OCI-LY3 (cell line): ENCODE measurements around the gene TNFRSF9.

ENCODE experiments used
- H2AFZ ChIP-seq: fragments of 200-600, 300-600 bp; shearing (Covaris generic); 2 replicates; pipeline ENCODE4 v1.6.0; 2014; ENCODE audit warnings: antibody characterized with exemption, low read depth, low read length
- H3K27ac ChIP-seq: fragments of 200-600, 300-600 bp; sonication (generic); 2 replicates; pipeline ENCODE4 v1.5.1; 2014; ENCODE audit warnings: mild to moderate bottlenecking, low read length, moderate library complexity, mixed read lengths
- H3K27me3 ChIP-seq: fragments of 200-600, 300-600 bp; sonication (generic); 2 replicates; pipeline ENCODE4 v1.6.1; 2014; ENCODE audit warnings: low read depth, low read length, mixed read lengths
- H3K36me3 ChIP-seq: fragments of 200-600, 300-600 bp; sonication (generic); replicated peaks from 2 replicates; pipeline ENCODE3; 2014; ENCODE audit warnings: low read depth, low read length, mixed read lengths
- H3K4me1 ChIP-seq: fragments of 300-600, 200-600 bp; sonication (generic); 2 replicates; pipeline ENCODE4 v1.6.1; 2014; ENCODE audit warnings: low read length, mixed read lengths
- H3K4me2 ChIP-seq: fragments of 200-600, 300-600 bp; sonication (generic); 2 replicates; pipeline ENCODE4 v1.6.1; 2014; ENCODE audit warnings: low read length, mixed read lengths
- H3K4me3 ChIP-seq: fragments of 300-600, 200-600 bp; sonication (generic); 2 replicates; pipeline ENCODE4 v1.5.1; 2014; ENCODE audit warnings: antibody characterized with exemption, mild to moderate bottlenecking, low read length, moderate library complexity
- H3K79me2 ChIP-seq: fragments of 300-600, 200-600 bp; shearing (Covaris generic); 2 replicates; pipeline ENCODE4 v1.6.1; 2014; ENCODE audit warnings: mild to moderate bottlenecking, low read length, mixed read lengths
- H3K9ac ChIP-seq: fragments of 300-600, 200-600 bp; shearing (Covaris generic); 2 replicates; pipeline ENCODE4 v1.6.0; 2014; ENCODE audit warnings: mild to moderate bottlenecking, low read length, moderate library complexity
- H3K9me3 ChIP-seq: fragments of 200-600, 300-600 bp; shearing (Covaris generic); 2 replicates; pipeline ENCODE4 v1.6.1; 2014; ENCODE audit warnings: low read length, mixed read lengths; ENCODE audit not compliant: insufficient read depth
- H4K20me1 ChIP-seq: fragments of 200-600, 300-600 bp; sonication (generic); 2 replicates; pipeline ENCODE4 v1.6.1; 2016; ENCODE audit warnings: low read length, mixed read lengths; ENCODE audit not compliant: insufficient read depth
- EZH2phosphoT487 ChIP-seq: fragments of 200-600 bp; shearing (Covaris generic); IDR thresholded peaks from 2 replicates; pipeline ENCODE4 v1.6.1; 2018; ENCODE audit warnings: antibody characterized with exemption, mixed run types, low read depth
- TF ChIP-seq, protein P1 (sequence below): fragments of 200-600, 300-600 bp; sonication (generic); IDR thresholded peaks from 2 replicates; pipeline ENCODE4 v1.5.1; 2014; ENCODE audit warnings: antibody characterized with exemption, low read length, low read depth

TNFRSF9 gene

DNA sequence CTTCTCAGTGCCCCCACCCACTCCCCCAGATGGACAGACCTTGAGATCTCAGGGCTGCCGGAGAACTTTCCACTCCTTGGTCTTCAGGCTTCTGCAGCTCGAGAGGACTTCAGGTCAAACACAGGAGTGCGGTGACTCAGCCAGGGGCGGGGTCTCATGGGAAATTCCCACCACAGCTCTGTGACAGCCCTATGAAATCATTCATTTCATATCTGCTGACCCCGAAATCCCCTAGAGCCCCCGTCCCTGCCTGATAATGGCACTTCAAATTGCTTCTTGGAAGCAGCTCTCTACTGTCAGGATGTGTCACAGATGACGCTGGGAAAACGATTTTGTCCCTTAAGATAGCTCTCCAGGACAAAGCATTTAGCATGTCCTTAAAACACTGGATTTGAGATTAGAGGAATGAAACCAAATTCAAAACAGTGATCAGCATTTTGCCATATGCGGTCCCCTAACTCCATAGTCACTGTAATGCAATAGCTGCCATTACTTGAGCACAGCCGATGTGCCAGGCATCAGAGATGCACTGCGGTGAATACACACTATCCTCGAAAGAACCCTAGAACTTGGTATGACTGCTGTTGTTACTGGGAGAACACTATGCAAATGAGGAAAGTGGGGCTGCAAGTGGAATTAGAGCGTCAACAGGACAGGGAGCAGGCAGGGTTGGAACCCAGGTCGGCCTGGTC lies at the start of gene TNFRSF9:
Gene TNFRSF9, minus strand, starts transcription at position 95 of the 692 bp plus-strand sequence. CDS start 845 bp downstream, outside the sequence.
- Histone ChIP-seq H4K20me1 (no peaks in the 10 kb centered on the region), H3K4me3 (no peak within 1 kb of the TSS), H2AFZ (no peak within 1 kb of the TSS), H3K27ac (no peak within 1 kb of the TSS), H3K9me3 (no peaks in the 10 kb centered on the region), H3K36me3 (no peaks in the 10 kb centered on the region), H3K79me2 (no peaks in the 10 kb centered on the region), H3K27me3 (no peaks in the 10 kb centered on the region), H3K9ac (no peak within 1 kb of the TSS), H3K4me2 (peak within 1 kb of the TSS; percentile 26), H3K4me1 (peaks cover 8% of the 10 kb centered on the region; the same call in 1 of the 2 replicates)
- TF ChIP-seq EZH2phosphoT487, result no peak
- TF ChIP-seq, protein P1, sequence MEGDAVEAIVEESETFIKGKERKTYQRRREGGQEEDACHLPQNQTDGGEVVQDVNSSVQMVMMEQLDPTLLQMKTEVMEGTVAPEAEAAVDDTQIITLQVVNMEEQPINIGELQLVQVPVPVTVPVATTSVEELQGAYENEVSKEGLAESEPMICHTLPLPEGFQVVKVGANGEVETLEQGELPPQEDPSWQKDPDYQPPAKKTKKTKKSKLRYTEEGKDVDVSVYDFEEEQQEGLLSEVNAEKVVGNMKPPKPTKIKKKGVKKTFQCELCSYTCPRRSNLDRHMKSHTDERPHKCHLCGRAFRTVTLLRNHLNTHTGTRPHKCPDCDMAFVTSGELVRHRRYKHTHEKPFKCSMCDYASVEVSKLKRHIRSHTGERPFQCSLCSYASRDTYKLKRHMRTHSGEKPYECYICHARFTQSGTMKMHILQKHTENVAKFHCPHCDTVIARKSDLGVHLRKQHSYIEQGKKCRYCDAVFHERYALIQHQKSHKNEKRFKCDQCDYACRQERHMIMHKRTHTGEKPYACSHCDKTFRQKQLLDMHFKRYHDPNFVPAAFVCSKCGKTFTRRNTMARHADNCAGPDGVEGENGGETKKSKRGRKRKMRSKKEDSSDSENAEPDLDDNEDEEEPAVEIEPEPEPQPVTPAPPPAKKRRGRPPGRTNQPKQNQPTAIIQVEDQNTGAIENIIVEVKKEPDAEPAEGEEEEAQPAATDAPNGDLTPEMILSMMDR, result no peak

DNA sequence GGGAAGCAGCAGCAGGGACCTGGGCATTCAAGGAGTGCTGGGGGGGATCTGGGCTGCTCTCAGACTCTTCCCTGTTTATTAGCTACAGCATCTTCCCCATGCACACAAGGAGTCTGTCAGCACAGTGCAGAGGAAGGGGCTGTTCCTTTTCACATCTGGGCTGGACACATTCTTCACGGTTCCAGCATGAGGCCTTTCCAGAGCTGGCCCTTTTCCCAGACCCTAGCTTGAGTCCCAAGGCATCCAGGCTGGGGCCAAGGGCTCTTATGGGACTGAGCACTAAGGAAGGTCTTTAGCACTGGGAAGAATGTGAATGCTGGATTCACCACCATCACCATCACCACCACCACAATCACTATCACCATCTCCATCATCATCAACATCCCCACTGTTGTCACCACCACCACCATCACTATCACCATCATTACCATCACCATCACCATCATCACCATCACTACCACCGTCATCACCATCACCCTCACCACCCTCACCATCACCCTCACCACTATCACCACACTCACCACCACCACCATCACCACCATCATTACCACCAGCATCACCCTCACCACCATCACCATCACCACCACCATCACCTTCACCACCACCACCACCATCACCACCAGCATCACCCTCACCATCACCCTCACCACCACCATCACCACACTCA lies 49.3 kb upstream of the TNFRSF9 start:
- no peak overlapping the region for H3K4me3 ChIP-seq
- no peaks in the 10 kb centered on the region for H3K27me3 ChIP-seq
- no peaks in the 10 kb centered on the region for H4K20me1 ChIP-seq
- TF ChIP-seq EZH2phosphoT487, result no peak
- TF ChIP-seq, protein P1, result no peak
- H3K36me3 ChIP-seq, result peaks cover 7% of the 10 kb centered on the region
- H3K9me3 ChIP-seq, result no peaks in the 10 kb centered on the region
- no peak overlapping the region for H3K9ac ChIP-seq
- H3K79me2 ChIP-seq, result no peaks in the 10 kb centered on the region
- no peak overlapping the region for H3K4me2 ChIP-seq
- H3K27ac ChIP-seq, result no peak overlapping the region
- H2AFZ ChIP-seq, result no peak overlapping the region
- H3K4me1 ChIP-seq, result peaks cover 4% of the 10 kb centered on the region

DNA sequence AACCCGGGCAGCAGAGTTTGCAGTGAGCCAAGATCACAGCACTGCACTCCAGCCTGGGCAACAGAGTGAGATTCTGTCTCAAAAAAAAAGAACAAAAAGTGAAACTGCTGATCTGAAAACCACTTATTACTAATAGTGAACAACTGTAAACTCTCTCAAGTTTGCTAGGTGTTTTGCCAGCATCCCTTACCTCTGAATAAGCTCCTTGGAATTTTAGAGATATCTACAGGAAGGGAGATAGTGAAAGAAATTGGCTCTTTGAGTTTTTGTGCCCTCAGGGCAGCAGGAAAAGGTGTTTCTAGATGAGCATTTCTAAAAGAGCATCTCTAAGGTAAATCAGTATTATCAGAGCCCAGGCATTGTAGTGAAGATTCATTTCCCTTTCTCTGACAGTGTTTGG lies 47.9 kb upstream of the TNFRSF9 start:
- no peak overlapping the region for H3K4me2 ChIP-seq
- no peak overlapping the region for H3K9ac ChIP-seq
- H3K9me3 ChIP-seq, result no peaks in the 10 kb centered on the region
- no peak overlapping the region for H3K27ac ChIP-seq
- no peaks in the 10 kb centered on the region for H3K79me2 ChIP-seq
- H3K4me1 ChIP-seq, result peaks cover 4% of the 10 kb centered on the region
- H4K20me1 ChIP-seq, result no peaks in the 10 kb centered on the region
- peaks cover 12% of the 10 kb centered on the region for H3K36me3 ChIP-seq
- H3K4me3 ChIP-seq, result no peak overlapping the region
- no peak for TF ChIP-seq EZH2phosphoT487
- TF ChIP-seq, protein P1, result no peak
- H2AFZ ChIP-seq, result no peak overlapping the region
- H3K27me3 ChIP-seq, result no peaks in the 10 kb centered on the region

DNA sequence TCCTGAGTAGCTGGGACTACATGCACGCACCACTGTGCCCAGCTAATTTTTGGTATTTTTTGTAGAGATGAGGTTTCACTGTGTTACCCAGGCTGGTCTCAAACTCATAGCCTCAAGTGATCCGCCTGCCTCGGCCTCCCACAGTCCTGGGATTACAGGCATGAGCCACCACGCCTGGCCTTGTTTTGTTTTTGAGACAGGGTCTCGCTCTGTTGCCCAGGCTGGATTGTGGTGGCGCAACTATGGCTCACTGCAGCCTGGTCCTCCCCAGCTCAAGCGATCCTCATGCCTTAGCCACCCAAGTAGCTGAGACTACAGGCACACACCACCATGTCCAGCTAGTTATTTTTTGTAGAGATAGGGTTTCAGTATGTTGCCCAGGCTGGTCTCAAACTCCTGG lies 46.9 kb upstream of the TNFRSF9 start:
- peaks cover 4% of the 10 kb centered on the region for H3K4me1 ChIP-seq
- H4K20me1 ChIP-seq, result no peaks in the 10 kb centered on the region
- no peaks in the 10 kb centered on the region for H3K9me3 ChIP-seq
- peaks cover 6% of the 10 kb centered on the region for H3K79me2 ChIP-seq
- no peak for TF ChIP-seq EZH2phosphoT487
- TF ChIP-seq, protein P1, result no peak
- H3K9ac ChIP-seq, result no peak overlapping the region
- no peak overlapping the region for H3K27ac ChIP-seq
- no peaks in the 10 kb centered on the region for H3K27me3 ChIP-seq
- no peak overlapping the region for H3K4me2 ChIP-seq
- H3K36me3 ChIP-seq, result peaks cover 23% of the 10 kb centered on the region
- no peak overlapping the region for H3K4me3 ChIP-seq
- H2AFZ ChIP-seq, result no peak overlapping the region
